ENCODE measurements around the gene ST6GAL2.

ST6GAL2 gene

GRCh38 chr2:106859498-106859897 is 26.5 kb downstream of the ST6GAL2 start:
- DNase-seq, result no peak

DNA sequence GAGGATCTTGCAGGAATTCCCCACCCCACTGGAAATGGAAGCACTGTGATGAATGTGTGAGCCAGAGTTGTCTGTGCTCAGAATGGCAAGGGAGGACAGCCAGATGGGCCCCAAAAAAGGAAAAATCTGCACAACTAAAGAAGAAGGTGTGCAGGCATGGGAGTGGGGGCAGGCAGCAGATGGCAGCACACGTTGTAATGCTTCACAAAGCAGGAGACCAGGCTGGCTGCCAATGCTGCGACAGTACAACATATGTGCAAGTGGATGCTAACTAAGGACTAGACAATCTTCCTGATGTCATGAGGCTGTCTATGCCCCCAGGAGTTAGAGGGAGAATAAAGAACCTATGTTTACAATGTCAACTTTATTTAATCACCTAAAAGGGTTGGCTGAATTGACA is 27.2 kb downstream of the ST6GAL2 start:
- DNase-seq, result no peak

- no peak for DNase-seq
Observed at GRCh38 chr2:106857882-106858478, 28.0 kb downstream of the ST6GAL2 start.

DNA sequence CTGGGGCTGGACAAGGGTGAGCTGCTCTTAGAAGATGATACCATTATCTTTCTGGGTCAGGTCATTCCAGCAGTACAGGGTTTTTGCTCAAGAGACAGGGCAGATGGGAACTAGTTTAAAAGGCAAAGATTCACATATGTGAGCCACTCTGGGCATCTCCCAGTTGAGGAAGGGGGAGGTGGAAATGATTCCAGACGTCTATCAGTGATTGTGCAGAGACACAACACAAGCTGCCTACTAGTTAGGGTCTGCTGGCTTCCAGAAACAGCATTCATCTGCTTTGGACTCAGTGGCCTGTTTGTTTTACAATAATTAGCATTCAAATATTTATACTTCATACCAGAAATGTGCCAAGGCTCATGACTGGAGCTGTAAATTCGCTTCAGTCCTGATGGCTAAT is 32.3 kb downstream of the ST6GAL2 start:
- DNase-seq, result no peak

DNA sequence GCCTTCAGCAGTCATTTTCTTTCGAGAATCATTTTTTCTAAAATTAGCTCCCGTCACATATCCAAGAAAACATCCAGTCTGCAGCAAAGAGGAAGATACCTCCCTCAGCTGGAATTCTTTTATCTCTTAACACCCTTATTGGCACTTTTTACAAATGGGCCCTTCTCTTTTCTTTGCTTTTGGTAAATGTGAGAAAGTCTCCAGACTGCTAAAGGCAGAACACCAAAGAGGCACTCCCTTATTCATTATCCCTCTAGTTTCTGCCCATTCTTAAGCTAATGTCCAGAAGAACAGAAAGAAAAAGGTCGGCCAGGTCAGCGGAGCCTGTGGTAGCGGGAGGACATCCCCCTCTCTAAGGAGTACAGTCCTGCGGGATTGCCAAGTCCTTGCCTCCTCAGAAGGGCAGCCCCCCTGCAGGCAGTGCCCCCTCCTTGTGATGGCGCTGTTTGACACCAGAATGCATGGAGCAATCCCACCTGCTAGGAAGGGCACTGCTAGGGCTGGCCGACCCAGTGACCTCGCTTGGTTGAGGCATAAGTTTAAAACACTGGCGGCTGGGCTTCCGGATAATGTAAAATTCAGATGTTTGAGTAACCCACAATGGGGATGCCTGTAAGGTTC is 34.0 kb downstream of the ST6GAL2 start:
- no peak for DNase-seq

- DNase-seq, result no peak
Observed at GRCh38 chr2:106851087-106851874, 34.7 kb downstream of the ST6GAL2 start.

DNA sequence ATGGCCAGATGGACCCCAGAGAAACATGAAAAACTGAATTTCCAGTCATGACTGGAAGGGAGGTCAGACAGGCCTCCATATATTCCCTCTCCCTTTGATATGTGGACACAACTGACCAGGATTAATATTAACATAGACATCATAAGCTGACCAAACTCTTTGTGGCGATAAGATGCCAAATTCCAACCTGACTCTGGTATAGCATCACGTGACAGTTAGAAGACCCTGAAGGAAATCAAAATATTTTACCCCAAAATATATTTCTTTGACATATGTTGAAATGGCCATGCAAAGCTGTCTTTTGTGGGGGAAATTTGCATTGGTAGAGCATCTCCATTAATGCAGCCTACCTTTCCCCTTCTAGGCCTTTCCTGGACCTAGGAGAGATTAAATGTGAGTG is 36.7 kb downstream of the ST6GAL2 start:
- no peak for DNase-seq

GRCh38 chr2:106847366-106847765 is 38.6 kb downstream of the ST6GAL2 start:
- no peak for DNase-seq

DNA sequence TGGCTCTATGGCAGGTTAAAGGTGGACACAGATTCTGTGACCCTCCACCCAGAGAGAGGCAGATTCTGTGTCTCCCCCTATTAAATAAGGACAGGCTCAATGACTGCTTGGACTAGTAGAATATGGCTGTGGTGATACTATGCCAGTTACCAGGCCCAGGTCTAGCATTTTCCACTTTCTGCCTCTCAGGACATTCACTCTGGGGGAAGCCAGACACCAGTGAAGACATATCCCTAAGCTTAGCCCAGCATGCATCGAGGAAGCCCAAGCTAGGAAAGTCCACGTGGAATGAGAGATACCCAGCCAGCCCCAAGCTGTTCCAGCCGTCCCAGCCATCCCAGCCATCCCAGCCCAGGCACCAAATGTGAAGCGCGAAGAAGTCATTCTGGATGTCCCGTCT is 40.3 kb downstream of the ST6GAL2 start:
- DNase-seq, result no peak

GRCh38 chr2:106843910-106844250 is 42.1 kb downstream of the ST6GAL2 start:
- DNase-seq, result no peak

DNA sequence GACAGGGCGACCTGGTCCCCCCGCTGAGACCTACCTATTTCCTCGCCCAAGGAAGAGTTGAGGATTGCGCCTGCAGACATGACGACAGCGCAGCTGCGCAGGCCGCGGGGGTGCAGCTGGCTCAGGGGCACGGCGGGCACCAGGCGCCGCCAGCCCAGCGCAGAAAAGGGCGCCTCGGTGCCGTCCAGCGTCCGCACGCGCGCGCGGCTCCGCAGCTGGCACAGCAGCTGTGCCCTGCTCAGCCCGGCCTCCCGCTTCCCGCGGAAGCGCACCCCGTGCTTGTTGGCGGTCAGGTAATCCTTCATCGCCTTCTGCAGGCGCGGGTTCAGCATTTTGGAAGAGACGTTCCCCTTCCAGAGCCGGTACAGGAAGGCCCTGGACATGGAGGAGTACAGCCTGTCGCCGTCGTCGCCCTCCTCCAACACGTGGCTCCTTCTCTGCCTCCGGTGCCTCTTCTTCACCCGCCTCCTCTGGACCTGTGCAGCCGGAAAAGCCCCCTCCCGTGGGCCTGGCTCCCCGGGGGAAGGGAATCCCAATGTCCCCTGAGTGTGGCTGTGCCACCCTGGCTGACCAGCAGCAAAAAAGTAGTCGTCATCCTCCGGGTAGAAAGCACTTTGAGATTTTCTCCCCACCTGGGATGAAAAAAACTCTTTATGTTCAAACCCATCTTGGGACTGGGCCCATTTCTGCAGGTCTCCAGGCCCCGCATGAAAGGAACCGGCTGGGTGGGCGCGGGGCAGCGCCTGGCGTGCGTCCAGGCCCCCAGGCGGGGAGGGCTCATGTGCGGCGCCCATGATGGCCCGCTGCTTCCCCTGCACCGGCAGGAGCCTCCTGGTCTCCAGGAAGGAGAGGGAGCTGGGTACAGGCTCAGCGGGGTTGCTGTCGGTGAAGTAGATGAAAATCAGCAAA is 42.7 kb downstream of the ST6GAL2 start:
- DNase-seq, result no peak

DNA sequence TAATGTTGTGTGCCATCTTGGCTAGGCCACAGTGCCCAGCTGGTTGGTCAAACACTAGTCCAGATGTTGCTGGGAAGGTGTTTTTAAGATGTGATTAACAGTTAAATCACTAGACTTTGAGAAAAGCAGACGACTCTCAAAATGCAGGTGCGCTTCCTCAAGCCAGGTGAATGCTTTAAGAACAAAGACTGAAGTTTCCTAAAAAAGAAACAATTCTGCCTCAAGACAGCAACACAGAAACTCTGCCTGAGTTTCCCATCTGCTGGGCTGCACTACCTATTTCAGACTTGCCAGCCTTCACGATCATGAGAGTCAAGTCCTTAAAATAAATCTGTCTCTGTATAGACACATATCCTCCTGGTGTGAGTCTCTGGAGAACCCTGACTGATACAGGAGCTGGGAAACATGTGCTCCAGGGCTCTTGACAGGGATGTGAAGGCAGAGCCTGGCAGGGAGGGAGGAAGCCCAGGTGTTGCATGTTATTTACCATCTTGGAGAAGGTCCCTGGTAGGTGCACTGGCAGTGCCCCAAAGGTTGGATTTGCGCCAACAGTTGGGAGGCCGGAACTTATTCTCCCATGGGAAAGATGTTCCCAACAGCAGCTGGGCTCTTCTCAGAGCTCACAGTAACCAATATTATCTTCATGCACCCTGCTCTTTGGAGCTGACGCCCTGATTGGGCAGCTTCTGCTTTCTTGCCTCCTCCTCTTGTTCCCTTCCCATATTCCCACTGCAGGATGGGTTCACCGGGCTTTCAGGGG is 43.9 kb downstream of the ST6GAL2 start:
- DNase-seq, result no peak

DNA sequence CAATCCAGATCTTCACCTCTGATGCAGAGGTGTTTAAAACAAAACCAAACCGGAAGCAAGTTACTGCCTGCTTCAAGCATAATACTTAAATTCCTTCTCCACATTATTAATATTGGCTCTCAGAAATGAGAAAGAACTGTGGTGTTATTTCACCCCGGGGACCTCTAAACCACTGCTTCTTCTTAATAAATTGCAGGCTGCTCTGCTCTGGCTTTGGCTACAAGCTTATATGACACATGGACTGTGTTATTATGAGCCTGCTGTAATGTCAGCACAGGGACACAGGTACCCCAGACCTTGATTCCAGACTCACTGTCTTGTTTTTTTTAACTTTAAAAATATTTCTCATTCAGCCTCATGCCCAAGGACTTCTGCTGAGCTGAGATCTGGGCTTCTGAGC is 45.1 kb downstream of the ST6GAL2 start:
- DNase-seq, result no peak

- DNase-seq, result no peak
Observed at GRCh38 chr2:106839849-106840595, 45.9 kb downstream of the ST6GAL2 start.

DNA sequence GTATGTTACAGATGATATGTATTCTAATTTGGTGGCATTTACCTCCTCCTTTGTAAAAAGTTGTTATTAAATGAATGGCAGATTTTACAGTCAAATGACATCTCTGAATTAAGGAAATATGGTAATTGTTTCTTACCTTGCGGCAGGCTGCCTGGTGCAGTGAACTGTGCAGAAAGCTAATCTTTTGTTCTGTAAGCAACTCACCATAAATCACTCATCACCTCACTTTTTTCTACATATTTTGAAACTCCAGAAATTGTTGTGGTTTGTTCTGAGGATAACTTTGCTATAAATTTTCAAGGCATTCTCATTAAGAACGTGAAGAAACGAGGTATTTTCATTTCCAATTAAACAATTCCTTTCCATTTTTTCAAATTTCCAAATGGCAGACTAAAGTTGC is 52.7 kb downstream of the ST6GAL2 start:
- DNase-seq, result no peak

- no peak for DNase-seq
Observed at GRCh38 chr2:106831816-106832569, 54.0 kb downstream of the ST6GAL2 start.

GRCh38 chr2:106831241-106831640 is 54.7 kb downstream of the ST6GAL2 start:
- no peak for DNase-seq

- no peak for DNase-seq
Observed at GRCh38 chr2:106830191-106830590, 55.8 kb downstream of the ST6GAL2 start.

DNA sequence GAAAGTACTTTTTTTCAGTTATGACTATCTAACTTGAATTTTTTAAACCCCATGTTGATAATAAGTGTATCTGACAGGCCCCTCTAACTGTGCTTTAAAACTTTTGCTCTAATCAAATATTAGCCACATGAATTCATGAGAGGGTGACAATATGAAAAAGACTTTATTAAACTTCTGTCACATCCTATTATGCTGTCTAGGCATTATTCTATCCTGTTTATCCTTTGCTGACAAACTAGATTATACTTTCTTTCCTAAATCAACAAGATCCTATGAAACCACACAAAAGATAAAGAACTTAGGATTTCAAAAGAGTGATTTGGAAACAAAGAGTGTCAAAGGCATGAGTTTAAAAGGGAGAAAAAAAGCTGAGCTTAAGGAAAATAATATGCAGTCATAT is 57.8 kb downstream of the ST6GAL2 start:
- DNase-seq, result no peak

DNA sequence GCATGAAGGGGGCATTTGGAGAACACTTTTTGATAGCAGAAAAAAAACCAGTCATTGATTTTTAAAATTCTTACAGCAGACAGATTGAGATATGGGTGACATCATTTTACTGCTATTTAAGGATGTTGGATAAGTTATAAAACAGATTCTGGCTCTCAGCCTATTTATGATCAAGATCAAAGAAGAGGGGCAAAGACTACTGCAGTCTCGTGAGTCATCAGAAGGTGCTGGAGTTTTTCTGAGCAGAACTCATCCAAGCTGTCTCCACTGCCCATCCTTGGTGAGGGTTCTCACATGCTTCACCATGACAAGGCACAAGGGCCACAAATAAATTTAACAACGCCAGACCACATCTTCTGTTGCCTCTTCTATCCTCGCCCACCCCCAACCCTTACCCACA is 58.8 kb downstream of the ST6GAL2 start:
- DNase-seq, result no peak

GRCh38 chr2:106825161-106825560 is 60.8 kb downstream of the ST6GAL2 start:
- no peak for DNase-seq

All from activated CD4-positive, CD25-positive, alpha-beta regulatory T cell (primary cell).